Measurements from ENCODE around the gene SFXN3. TPM values are rescaled to one million over a fixed set of nuclear protein-coding genes. Genes with fewer than 3 reads are reported as not detected.

The SFXN3 gene
- total and polyA plus RNA-seq, 10 of the 15 experiments (the other 5 are each of a cell fraction or from before 2014, with no cell fraction given) = 0.05 to 11.3 (median 1.2) TPM

- TF ChIP-seq ZSCAN29 (IDR thresholded peaks at IDR 0.05) (no peak), CUX1 (IDR thresholded peaks at IDR 0.05; ENCODE audit: insufficient replicate concordance, low read depth, low read length) (no peak), MYB (IDR thresholded peaks at IDR 0.05; ENCODE audit: borderline replicate concordance, low read depth, low read length) (no peak), ZNF274 (IDR thresholded peaks at IDR 0.05; ENCODE audit: insufficient read depth, insufficient read length) (no peak), ZNF687 (IDR thresholded peaks at IDR 0.05) (no peak), USF1 (IDR thresholded peaks at IDR 0.05; ENCODE audit: borderline replicate concordance, extremely low read length, insufficient read depth, low read depth, low read length) (no peak), STAT3 (IDR thresholded peaks at IDR 0.05; ENCODE audit: low read depth, low read length) (no peak), PAX5 (IDR thresholded peaks at IDR 0.05; ENCODE audit: borderline replicate concordance, low read depth, low read length) (peak; percentile 71; the same call in 1 of the 2 replicates), STAT1 (conservative IDR thresholded peaks at IDR 0.05) (no peak), POLR2AphosphoS2 (IDR thresholded peaks at IDR 0.05; ENCODE audit: low read depth, low read length) (no peak), TBL1XR1 (IDR thresholded peaks at IDR 0.05; ENCODE audit: low read depth, low read length) (no peak), POLR2A (IDR thresholded peaks at IDR 0.05; ENCODE audit: low read depth, low read length) (no peak), SMARCA5 (IDR thresholded peaks at IDR 0.05) (peak; percentile 79), NFYA (IDR thresholded peaks at IDR 0.05; ENCODE audit: borderline replicate concordance, low read depth, low read length) (no peak), SKIL (IDR thresholded peaks at IDR 0.05; ENCODE audit: low read depth, poor library complexity, severe bottlenecking) (peak; percentile 45), FOXM1 (IDR thresholded peaks at IDR 0.05; ENCODE audit: low read depth, low read length) (no peak), ZNF24 (IDR thresholded peaks at IDR 0.05) (no peak)
Observed at GRCh38 chr10:101012525-101013364, 18.3 kb upstream of the SFXN3 start (continued).
